Mammary epithelial cell (primary cell): Measurements from ENCODE around the gene CDX1.

Source experiments
- CTCF ChIP-seq, 2 donors: IDR thresholded peaks in 1 of 2; conservative IDR thresholded peaks in 1 of 2; 2 replicates each; pipeline ENCODE4 v1.5.1; 2011 to 2012; ENCODE audit warnings: inconsistent platforms in 2 of 2, low read length in 2 of 2, mild to moderate bottlenecking in 2 of 2, control low read depth in 1 of 2, low read depth in 1 of 2; ENCODE audit not compliant: insufficient read depth in 1 of 2; ENCODE audit errors: extremely low read depth in 1 of 2
- EZH2 ChIP-seq: IDR thresholded peaks from 2 replicates; pipeline ENCODE4 v1.6.1; 2012; ENCODE audit warnings: low read length, inconsistent platforms, borderline replicate concordance

DNA sequence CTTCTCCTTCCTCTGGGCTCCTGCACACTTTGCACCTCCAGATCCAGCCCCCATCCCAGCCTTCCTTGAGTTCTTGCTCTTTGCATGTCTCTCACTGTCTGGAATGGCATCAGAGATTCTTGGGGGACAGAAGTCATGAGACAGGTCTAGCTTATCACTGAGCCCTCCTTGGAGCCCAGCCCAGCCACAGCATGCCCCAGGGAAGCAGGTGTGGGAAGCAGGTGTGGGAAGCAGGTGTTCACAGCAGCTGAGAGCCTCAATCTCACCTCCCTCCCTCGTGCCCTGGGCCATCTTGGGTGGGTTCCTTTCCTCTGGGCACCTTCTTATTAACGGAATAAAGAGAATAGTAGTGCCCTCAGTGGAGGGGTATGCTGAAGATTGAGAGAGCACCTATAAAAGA lies 50.5 kb downstream of the CDX1 start:
- no peak for TF ChIP-seq CTCF (conservative IDR thresholded peaks at IDR 0.05 in 1 of 2, IDR thresholded peaks at IDR 0.05 in 1 of 2; ENCODE audit: extremely low read depth in 1 of 2, insufficient read depth in 1 of 2, low read depth in 1 of 2, low read length in 2 of 2)
- TF ChIP-seq EZH2, result no peak
